ENCODE results near the gene B4GALT6.

B4GALT6 gene

GRCh38 chr18:31610286-31611205 is 73.8 kb downstream of the B4GALT6 start:
- peaks cover 12% of the 10 kb centered on the region for H3K27me3 Mint-ChIP-seq
- H3K9me3 Mint-ChIP-seq = no peaks in the 10 kb centered on the region
- H3K4me3 Mint-ChIP-seq = no peak overlapping the region
- H3K27ac Mint-ChIP-seq = no peak overlapping the region
- no peak for DNase-seq
- no peak for ATAC-seq
- no peaks in the 10 kb centered on the region for H3K4me1 Mint-ChIP-seq

- Mint-ChIP-seq H3K9me3 (no peaks in the 10 kb centered on the region), H3K4me3 (no peak overlapping the region), H3K4me1 (no peaks in the 10 kb centered on the region), H3K27me3 (peaks cover 12% of the 10 kb centered on the region), H3K27ac (no peak overlapping the region)
- no peak for DNase-seq
- no peak for ATAC-seq
These were observed 74.5 kb downstream of the B4GALT6 start for GRCh38 chr18:31609886-31610285.

GRCh38 chr18:31607384-31607783 is 77.0 kb downstream of the B4GALT6 start:
- Mint-ChIP-seq H3K4me3 (no peak overlapping the region), H3K9me3 (no peaks in the 10 kb centered on the region), H3K4me1 (no peaks in the 10 kb centered on the region), H3K27ac (no peak overlapping the region), H3K27me3 (no peaks in the 10 kb centered on the region)
- DNase-seq (no peak), ATAC-seq (no peak)

- H3K4me3 Mint-ChIP-seq = no peak overlapping the region
- DNase-seq (no peak), ATAC-seq (no peak)
- no peaks in the 10 kb centered on the region for H3K9me3 Mint-ChIP-seq
- H3K27ac Mint-ChIP-seq = no peak overlapping the region
- H3K4me1 Mint-ChIP-seq = no peaks in the 10 kb centered on the region
- H3K27me3 Mint-ChIP-seq = no peaks in the 10 kb centered on the region
These were observed 78.1 kb downstream of the B4GALT6 start for GRCh38 chr18:31606265-31606664.

DNA sequence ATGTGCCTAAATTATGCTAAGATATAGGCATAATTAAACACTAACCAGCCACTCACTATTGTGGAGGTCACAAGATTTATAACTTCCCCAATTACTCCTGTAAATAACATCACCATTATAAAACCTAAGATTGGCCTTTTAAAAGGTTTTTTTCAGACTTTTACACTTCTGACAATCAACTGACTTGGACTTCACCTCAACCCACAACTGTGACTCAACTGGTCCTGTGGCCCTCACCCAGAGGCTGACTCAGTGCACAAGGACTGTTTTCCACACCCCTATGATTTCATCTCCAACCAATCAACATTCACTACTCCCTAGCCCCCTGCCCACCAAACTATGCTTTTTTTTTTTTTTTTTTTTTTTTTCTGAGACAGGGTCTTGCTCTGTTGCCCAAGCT is 81.1 kb downstream of the B4GALT6 start:
- Mint-ChIP-seq H3K4me3 (no peak overlapping the region), H3K4me1 (no peaks in the 10 kb centered on the region), H3K27ac (no peak overlapping the region), H3K9me3 (no peaks in the 10 kb centered on the region), H3K27me3 (no peaks in the 10 kb centered on the region)
- DNase-seq = peak in 1 of 2 donors; percentile 25
- peak; percentile 79 for ATAC-seq

GRCh38 chr18:31598021-31598805 is 86.2 kb downstream of the B4GALT6 start:
- H3K27me3 Mint-ChIP-seq = no peaks in the 10 kb centered on the region
- no peaks in the 10 kb centered on the region for H3K9me3 Mint-ChIP-seq

DNA sequence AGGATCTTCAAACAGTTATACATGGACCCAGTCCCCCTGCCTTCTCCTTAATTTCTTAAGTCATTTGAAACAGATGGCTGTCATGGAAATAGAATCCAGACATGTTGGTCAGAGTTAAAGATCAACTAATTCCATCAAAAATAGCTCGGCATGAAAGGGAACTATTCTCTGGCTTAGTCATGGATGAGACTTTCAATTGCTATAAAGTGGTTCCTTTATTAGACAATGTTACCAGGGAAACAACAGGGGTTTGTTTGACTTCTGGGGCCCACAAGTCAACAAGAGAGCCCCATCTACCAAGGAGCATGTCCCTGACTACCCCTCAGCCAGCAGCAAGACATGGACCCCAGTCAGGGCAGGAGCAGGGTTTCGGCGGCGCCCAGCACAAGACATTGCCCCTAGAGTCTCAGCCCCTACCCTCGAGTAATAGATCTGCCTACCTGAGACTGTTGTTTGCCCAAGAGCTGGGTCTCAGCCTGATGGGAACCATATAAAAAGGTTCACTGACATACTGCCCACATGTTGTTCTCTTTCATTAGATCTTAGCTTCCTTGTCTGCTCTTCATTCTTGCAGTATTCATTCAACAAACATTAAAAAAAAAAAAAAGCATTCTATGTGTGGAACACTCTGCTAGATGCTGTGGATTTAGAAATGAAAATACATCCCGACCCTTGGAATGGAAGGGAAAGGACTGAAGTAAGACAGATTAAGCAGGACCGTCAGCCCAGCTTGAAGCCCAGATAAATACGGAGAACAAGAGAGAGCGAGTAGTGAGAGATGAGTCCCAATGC is 88.1 kb downstream of the B4GALT6 start:
- ATAC-seq (no peak), DNase-seq (no peak)
- H3K4me3 Mint-ChIP-seq = no peak overlapping the region
- no peaks in the 10 kb centered on the region for H3K4me1 Mint-ChIP-seq
- no peaks in the 10 kb centered on the region for H3K9me3 Mint-ChIP-seq
- H3K27me3 Mint-ChIP-seq = peaks cover 13% of the 10 kb centered on the region
- H3K27ac Mint-ChIP-seq = no peak overlapping the region

More at GRCh38 chr18:31598021-31598805, 86.2 kb downstream of the B4GALT6 start:
- ATAC-seq (no peak), DNase-seq (no peak)
- no peaks in the 10 kb centered on the region for H3K4me1 Mint-ChIP-seq
- no peak overlapping the region for H3K27ac Mint-ChIP-seq
- no peak overlapping the region for H3K4me3 Mint-ChIP-seq

- no peak overlapping the region for H3K4me3 Mint-ChIP-seq
These were observed 89.1 kb downstream of the B4GALT6 start for GRCh38 chr18:31595121-31595771.

GRCh38 chr18:31592506-31593157 is 91.7 kb downstream of the B4GALT6 start:
- ATAC-seq (no peak), DNase-seq (no peak)
- no peak overlapping the region for H3K4me3 Mint-ChIP-seq
- peaks cover 30% of the 10 kb centered on the region for H3K27me3 Mint-ChIP-seq
- no peaks in the 10 kb centered on the region for H3K4me1 Mint-ChIP-seq
- no peaks in the 10 kb centered on the region for H3K9me3 Mint-ChIP-seq
- no peak overlapping the region for H3K27ac Mint-ChIP-seq

More at GRCh38 chr18:31595121-31595771, 89.1 kb downstream of the B4GALT6 start:
- Mint-ChIP-seq H3K27me3 (peaks cover 22% of the 10 kb centered on the region), H3K4me1 (no peaks in the 10 kb centered on the region), H3K9me3 (no peaks in the 10 kb centered on the region), H3K27ac (no peak overlapping the region)
- DNase-seq (no peak), ATAC-seq (no peak)

DNA sequence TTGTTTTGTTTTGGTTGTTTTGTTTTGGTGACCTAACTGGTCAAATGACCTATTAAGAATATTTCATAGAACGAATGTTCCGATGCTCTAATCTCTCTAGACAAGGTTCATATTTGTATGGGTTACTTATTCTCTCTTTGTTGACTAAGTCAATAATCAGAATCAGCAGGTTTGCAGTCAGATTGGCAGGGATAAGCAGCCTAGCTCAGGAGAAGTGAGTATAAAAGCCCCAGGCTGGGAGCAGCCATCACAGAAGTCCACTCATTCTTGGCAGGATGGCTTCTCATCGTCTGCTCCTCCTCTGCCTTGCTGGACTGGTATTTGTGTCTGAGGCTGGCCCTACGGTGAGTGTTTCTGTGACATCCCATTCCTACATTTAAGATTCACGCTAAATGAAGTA is 92.8 kb downstream of the B4GALT6 start, which contains the start of gene TTR:
TTR (plus strand) TSS at position 250 of the 400 bp plus-strand sequence; CDS start at position 276, 26 bp downstream.
- Mint-ChIP-seq H3K9me3 (no peaks in the 10 kb centered on the region), H3K4me3 (no peak within 1 kb of the TSS), H3K27me3 (peaks cover 30% of the 10 kb centered on the region), H3K27ac (no peak within 1 kb of the TSS), H3K4me1 (no peaks in the 10 kb centered on the region)
- ATAC-seq = no peak
- no peak for DNase-seq

GRCh38 chr18:31591113-31591512 is 93.3 kb downstream of the B4GALT6 start:
- ATAC-seq (no peak), DNase-seq (no peak)
- no peak overlapping the region for H3K27ac Mint-ChIP-seq
- no peak overlapping the region for H3K4me3 Mint-ChIP-seq
- no peaks in the 10 kb centered on the region for H3K4me1 Mint-ChIP-seq
- H3K9me3 Mint-ChIP-seq = no peaks in the 10 kb centered on the region
- peaks cover 30% of the 10 kb centered on the region for H3K27me3 Mint-ChIP-seq

GRCh38 chr18:31590570-31590969 is 93.8 kb downstream of the B4GALT6 start:
- ATAC-seq (no peak), DNase-seq (no peak)
- Mint-ChIP-seq H3K27me3 (peaks cover 30% of the 10 kb centered on the region), H3K4me1 (no peaks in the 10 kb centered on the region), H3K4me3 (no peak overlapping the region), H3K27ac (no peak overlapping the region), H3K9me3 (no peaks in the 10 kb centered on the region)

- Mint-ChIP-seq H3K9me3 (no peaks in the 10 kb centered on the region), H3K27ac (no peak overlapping the region), H3K4me3 (no peak overlapping the region), H3K4me1 (no peaks in the 10 kb centered on the region), H3K27me3 (peaks cover 23% of the 10 kb centered on the region)
- no peak for ATAC-seq
- no peak for DNase-seq
These were observed 96.9 kb downstream of the B4GALT6 start for GRCh38 chr18:31587529-31587928.

GRCh38 chr18:31586616-31587015 is 97.8 kb downstream of the B4GALT6 start:
- no peak overlapping the region for H3K4me3 Mint-ChIP-seq
- no peak for DNase-seq
- no peak overlapping the region for H3K27ac Mint-ChIP-seq
- peaks cover 20% of the 10 kb centered on the region for H3K27me3 Mint-ChIP-seq
- H3K9me3 Mint-ChIP-seq = no peaks in the 10 kb centered on the region
- ATAC-seq = no peak
- no peaks in the 10 kb centered on the region for H3K4me1 Mint-ChIP-seq

All from stimulated activated naive CD8-positive, alpha-beta T cell treated with anti-CD3 and anti-CD28 coated beads, Interleukin-15, amount 100 ng/mL, for 72 hours (primary cell).